Stimulated activated CD8-positive, alpha-beta memory T cell treated with anti-CD3 and anti-CD28 coated beads, Interleukin-12 subunit alpha, Interleukin-12 subunit beta, amount 100 ng/mL, for 4 hours (primary cell): Measurements from ENCODE around the gene ZNF184.
"Not testable (repeated sequence)": the region's sequence is repeated elsewhere in the genome, so short reads cannot be mapped to it uniquely, and the experiment has no call there.

ENCODE experiments used
- DNase-seq: peaks from one replicate; pipeline ENCODE4 v3.0.0-alpha.2; 2020; ENCODE audit warnings: low read depth

ZNF184 gene

DNA sequence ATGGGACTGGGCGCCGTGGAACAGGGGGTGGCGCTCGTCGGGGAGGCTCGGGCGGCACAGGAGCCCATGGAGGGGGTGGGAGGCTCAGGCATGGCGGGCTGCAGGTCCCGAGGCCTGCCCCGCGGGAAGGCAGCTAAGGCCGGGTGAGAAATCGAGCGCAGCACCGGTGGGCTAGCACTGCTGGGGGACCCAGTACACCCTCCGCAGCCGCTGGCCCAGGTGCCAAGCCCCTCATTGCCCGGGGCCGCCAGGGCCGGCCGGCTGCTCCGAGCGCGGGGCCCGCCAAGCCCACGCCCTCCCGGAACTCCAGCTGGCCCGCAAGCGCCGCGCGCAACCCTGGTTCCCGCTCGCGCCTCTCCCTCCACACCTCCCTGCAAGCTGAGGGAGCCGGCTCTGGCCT lies 48.1 kb downstream of the ZNF184 start:
- DNase-seq = not testable (repeated sequence)

DNA sequence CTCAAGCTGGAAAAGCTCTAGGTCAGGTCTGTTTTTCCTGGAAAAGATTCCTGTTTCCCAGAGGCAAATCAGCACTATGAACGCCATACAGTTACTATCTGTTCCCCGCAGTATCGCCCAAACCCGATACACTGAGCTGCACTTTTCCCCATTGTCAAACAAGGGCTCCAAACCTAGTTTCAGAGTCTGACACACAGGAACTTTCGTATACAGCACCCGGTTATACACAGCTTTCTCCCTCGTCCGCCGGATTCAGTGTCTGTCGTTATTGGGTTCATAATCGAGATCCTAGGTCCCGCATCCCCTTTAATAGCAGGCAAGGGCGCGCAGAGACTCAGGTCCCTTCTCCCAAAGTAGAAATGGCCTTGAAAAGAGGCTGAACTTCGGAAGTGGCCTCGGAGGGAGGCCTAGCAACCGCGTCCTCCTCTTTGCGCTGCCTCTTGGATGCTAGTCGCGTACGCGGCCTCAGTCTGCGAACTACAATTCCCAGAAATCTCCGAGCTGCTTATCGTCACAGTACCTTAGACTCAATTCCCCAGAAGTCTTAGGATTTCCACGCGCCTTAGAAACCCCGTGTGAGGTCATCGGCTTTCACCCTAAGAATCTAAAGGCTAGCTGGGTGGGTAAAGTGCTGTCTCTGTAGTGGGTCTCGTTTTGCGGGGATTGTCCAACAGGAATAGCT lies 50.1 kb downstream of the ZNF184 start:
- DNase-seq = no peak

DNA sequence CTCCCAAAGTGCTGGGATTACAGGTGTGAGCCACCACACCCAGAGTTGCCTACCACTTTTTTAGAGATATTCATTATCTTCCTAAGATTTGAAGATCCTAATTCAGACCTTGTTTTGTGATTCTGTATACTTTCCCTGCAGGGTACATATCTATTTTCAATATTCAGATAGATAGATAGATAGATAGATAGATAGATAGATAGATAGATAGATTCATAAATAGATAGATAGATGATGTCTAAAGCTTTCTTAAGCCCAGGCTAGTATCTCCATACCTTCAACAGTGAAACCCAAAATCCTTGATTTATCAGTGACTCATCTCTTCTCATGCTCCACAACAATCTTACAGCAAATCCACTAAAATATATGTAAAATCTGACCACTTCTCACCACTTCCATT lies 53.5 kb downstream of the ZNF184 start:
- no peak for DNase-seq

DNA sequence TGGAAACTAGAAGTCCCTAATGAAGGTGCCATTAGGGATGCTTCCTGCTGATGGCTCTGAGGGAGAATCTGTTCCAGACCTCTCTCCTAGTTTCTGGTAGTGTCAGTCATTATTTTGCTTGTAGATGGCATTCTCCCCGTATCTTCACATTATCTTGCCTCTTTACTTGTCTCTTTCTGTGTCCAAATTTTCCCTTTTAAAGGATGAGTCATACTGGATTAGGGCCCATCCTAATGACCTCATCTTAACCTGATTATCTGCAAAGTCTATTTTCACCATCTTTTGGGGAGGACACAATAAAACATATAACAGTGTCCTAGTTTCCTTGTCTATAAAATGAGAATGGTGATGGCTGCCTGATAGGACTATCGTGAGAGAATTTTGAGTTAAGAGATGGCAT lies 57.0 kb downstream of the ZNF184 start:
- DNase-seq = no peak

DNA sequence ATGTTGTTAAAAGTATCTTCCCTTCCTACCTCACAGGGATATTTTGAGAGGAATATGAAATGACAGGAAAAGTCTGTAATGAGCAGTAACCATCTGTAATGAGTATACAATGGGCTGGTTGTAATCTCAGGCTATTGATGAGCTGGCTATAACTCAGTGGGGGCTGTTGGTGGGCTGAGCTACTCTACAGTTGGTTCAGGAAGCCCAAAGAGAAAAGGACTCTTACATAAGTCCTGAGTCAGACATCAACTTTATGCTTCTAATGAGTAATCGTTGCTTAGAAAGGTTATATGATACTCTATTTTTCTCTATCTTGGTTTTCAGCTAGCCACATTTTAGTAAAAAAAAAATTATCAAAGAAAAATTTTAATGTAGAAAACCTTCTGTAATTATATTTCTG lies 57.9 kb downstream of the ZNF184 start:
- no peak for DNase-seq

DNA sequence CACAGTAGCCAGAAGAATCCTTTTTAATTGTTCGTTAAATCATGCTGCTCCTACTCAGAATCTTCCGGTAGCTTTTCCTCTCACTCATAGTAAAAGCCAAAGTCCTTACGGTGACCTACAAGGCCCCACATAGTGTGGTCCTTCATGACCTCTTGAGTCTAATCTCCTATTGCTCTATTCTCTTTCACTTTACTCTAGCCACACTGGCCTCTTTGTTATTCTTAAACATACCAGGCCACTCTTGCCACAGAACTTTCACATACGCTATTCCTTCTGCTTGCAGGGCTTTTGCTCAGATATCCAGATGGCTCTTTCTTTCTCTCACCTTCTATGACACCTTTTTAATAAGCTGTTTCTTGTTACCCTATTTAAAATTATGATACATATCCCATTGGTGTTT lies 58.6 kb downstream of the ZNF184 start:
- no peak for DNase-seq

DNA sequence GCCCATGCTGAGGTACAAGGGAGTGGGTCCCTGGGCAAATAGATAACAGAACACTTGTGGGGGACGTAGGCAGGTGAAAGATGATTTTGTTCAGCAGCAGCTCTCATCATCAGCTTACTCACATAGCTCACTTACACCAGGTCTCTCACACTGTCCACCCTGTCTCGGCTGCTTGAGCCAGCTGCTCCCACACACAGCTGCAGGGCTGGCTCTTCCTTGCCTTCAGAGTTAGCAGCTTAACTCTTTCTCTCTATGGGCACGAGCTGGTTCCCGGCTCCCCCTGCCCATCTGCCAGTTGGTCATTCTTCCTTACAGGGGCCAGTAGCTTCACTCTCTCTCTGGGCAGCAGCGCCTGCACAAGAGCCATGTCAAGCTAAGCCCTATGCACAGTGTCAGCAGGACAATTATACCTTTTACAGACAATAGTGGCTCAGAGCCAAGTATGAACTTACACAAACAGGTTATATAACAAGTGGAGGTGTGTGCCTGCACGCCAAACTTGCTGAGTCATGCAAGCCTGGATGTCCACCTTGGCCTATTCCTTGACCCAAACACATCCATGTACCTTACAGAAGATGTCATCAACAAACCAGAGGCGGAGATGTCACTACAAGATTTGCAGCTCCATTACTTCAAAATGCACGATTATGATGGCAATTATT lies 65.6 kb downstream of the ZNF184 start:
- no peak for DNase-seq

DNA sequence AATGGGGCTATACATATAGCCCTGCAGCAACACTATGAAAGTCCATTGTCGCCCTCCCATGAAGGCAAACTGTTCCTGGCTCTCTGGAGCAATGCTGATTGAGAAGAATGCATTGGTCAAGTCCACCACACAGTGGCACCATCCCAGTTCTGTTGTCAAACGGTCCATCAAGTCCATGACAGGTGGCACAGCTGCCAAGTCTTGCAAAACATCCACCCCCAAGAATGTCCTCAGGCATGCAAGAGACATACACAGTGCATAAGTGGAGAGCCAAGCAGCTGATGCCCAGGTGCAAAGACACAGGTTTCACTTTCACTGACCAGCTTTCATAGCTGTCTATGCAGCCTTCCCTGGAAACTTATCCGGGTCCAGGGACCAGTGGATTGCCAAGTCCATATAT lies 66.8 kb downstream of the ZNF184 start:
- no peak for DNase-seq

DNA sequence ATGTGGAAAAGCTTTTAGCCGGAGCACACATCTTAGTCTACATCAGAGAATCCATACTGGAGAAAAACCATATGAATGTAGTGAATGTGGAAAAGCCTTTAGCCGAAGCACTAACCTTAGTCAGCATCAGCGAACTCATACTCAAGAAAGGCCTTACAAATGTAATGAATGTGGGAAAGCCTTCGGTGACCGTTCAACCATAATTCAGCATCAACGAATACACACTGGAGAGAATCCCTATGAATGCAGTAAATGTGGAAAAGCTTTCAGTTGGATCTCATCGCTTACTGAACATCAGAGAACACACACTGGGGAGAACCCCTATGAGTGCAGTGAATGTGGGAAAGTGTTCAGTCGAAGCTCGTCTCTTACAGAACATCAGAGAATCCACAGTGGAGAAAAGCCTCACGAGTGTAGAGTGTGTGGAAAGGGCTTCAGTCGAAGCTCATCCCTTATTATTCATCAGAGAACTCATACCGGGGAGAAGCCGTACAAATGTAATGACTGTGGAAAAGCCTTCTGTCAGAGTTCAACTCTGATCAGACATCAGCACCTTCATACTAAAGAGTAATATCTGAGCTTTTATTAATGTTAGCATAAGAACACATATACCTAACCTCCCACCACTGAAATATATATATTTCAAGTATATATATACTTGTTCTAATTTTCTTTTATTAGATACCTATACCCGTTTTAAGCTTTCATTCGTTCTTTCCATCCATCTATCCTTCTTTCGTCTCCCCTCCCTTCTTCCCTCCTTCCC lies 71.8 kb downstream of the ZNF184 start:
- no peak for DNase-seq
